GM12878 (cell line): ENCODE measurements around the gene TRUB2.

ENCODE experiments used
- ATF2 ChIP-seq: IDR thresholded peaks from 2 replicates; pipeline ENCODE4 v1.6.1; 2012; ENCODE audit warnings: low read length, inconsistent platforms
- CBFB ChIP-seq: IDR thresholded peaks from 2 replicates; pipeline ENCODE4 v1.6.1; 2016; ENCODE audit warnings: antibody characterized with exemption, low read depth
- CHD2 ChIP-seq: IDR thresholded peaks from 2 replicates; pipeline ENCODE4 v1.6.1; 2011; ENCODE audit warnings: low read depth, low read length, improper control_type of control experiment, borderline replicate concordance
- CREB1 ChIP-seq: IDR thresholded peaks from 2 replicates; pipeline ENCODE4 v1.6.1; 2012; ENCODE audit warnings: low read depth, mild to moderate bottlenecking, inconsistent platforms
- CTCF ChIP-seq, 3 experiments: IDR thresholded peaks in 2 of 3; conservative IDR thresholded peaks in 1 of 3; 2 replicates each; pipeline ENCODE4 v1.5.1; 2011; ENCODE audit warnings: low read depth in 3 of 3, low read length in 3 of 3, mild to moderate bottlenecking in 3 of 3, control low read depth in 2 of 3, moderate library complexity in 2 of 3, inconsistent platforms in 1 of 3, mixed read lengths in 1 of 3; ENCODE audit not compliant: control insufficient read depth in 2 of 3, insufficient read depth in 1 of 3; ENCODE audit errors: extremely low read depth in 1 of 3
- EGR1 ChIP-seq, 2 experiments: IDR thresholded peaks; 1 replicate in 1 of 2; 2 replicates in 1 of 2; pipeline ENCODE4 v1.6.1; 2011 to 2012; ENCODE audit warnings: low read depth in 2 of 2, low read length in 2 of 2, borderline replicate concordance in 1 of 2, mild to moderate bottlenecking in 1 of 2, moderate library complexity in 1 of 2
- ETV6 ChIP-seq, 2 experiments: fragments of 450-650 bp in 1 of 2; IDR thresholded peaks in 1 of 2; conservative IDR thresholded peaks in 1 of 2; 2 replicates each; pipeline ENCODE4 v1.6.1; 2014; ENCODE audit warnings: antibody characterized with exemption in 1 of 2, borderline replicate concordance in 1 of 2, low read depth in 1 of 2, mild to moderate bottlenecking in 1 of 2, moderate library complexity in 1 of 2
- IKZF1 ChIP-seq: fragments of 450-650 bp; conservative IDR thresholded peaks from 2 replicates; pipeline ENCODE4 v1.6.1; 2017; ENCODE audit warnings: antibody characterized with exemption, mild to moderate bottlenecking
- PAX8 ChIP-seq: fragments of 450-650 bp; IDR thresholded peaks from 2 replicates; pipeline ENCODE4 v1.6.1; 2017; ENCODE audit warnings: mild to moderate bottlenecking, moderate library complexity
- PBX3 ChIP-seq: IDR thresholded peaks from 2 replicates; pipeline ENCODE4 v1.6.1; 2011; ENCODE audit warnings: mild to moderate bottlenecking, low read depth, low read length, moderate library complexity; ENCODE audit not compliant: insufficient replicate concordance
- RAD21 ChIP-seq: IDR thresholded peaks from 2 replicates; pipeline ENCODE4 v1.6.1; 2011; ENCODE audit warnings: mild to moderate bottlenecking, low read depth, low read length, moderate library complexity; ENCODE audit not compliant: insufficient read depth
- SMAD1 ChIP-seq: fragments of 450-650 bp; IDR thresholded peaks from 2 replicates; pipeline ENCODE4 v1.6.1; 2018; ENCODE audit warnings: mild to moderate bottlenecking, low read depth; ENCODE audit not compliant: partially characterized antibody
- SMARCA5 ChIP-seq: fragments of 450-650 bp; IDR thresholded peaks from 2 replicates; pipeline ENCODE4 v1.6.1; 2017; ENCODE audit warnings: mild to moderate bottlenecking
- TCF7 ChIP-seq: IDR thresholded peaks from 2 replicates; pipeline ENCODE4 v1.6.1; 2014; ENCODE audit warnings: antibody characterized with exemption, borderline replicate concordance

- TF ChIP-seq CHD2 (no peak), CTCF (IDR thresholded peaks at IDR 0.05 in 2 of 3, conservative IDR thresholded peaks at IDR 0.05 in 1 of 3; ENCODE audit: control insufficient read depth in 2 of 3, extremely low read depth in 1 of 3, insufficient read depth in 1 of 3, low read depth in 3 of 3, low read length in 3 of 3) (no peak), TCF7 (no peak), EGR1 (IDR thresholded peaks at IDR 0.05; ENCODE audit: borderline replicate concordance in 1 of 2, low read depth in 2 of 2, low read length in 2 of 2) (no peak), IKZF1 (no peak), PBX3 (no peak), CREB1 (no peak), PAX8 (no peak), ETV6 (conservative IDR thresholded peaks at IDR 0.05 in 1 of 2, IDR thresholded peaks at IDR 0.05 in 1 of 2; ENCODE audit: borderline replicate concordance in 1 of 2, low read depth in 1 of 2) (no peak), CBFB (no peak), SMAD1 (no peak), RAD21 (no peak), ATF2 (no peak), SMARCA5 (no peak)
Measured at GRCh38 chr9:128344931-128345605, 22.8 kb upstream of the TRUB2 start.
